GM12891 (cell line): ENCODE results near the gene CARD14.

Source experiments
- POLR2A ChIP-seq: IDR thresholded peaks from 2 replicates; pipeline ENCODE4 v1.6.1; 2011; ENCODE audit warnings: low read depth, low read length, control low read depth
- POLR2AphosphoS5 ChIP-seq: IDR thresholded peaks from 2 replicates; pipeline ENCODE4 v1.6.1; 2011; ENCODE audit warnings: low read depth, low read length, control low read depth
- SPI1 ChIP-seq: IDR thresholded peaks from 2 replicates; pipeline ENCODE4 v1.6.1; 2011; ENCODE audit warnings: low read depth, low read length, control low read depth

DNA sequence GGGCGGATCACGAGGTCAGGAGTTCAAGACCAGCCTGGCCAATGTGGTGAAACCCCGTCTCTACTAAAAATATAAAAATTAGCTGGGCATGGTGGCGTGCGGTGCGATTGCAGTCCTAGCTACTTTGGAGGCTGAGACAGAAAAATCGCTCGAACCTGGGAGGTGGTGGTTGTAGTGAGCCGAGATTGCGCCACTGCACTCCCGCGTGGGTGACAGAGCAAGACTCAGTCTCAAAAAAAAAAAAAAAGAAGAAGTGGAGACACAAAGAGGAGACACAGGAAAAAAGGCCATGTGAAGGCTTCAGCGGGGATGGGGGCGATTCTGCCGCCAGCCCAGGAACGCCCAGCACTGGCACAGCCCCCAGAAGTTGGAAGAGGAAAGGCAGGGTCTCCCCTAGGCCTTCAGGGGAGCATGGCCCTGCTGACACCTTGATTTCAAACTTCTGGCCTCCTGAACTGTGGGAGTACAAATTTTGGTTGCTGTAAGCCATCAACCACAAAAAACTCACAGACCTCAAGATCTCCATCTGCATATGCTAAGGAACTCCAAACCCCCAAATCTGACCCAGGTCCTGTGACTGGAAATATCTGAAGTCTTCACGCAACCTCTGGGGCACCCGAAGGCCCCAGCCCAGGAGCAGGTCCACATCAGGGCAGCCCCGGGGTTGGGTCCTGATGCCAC, 43.3 kb downstream of the CARD14 start:
- no peak for TF ChIP-seq SPI1
- TF ChIP-seq POLR2A = no peak
- no peak for TF ChIP-seq POLR2AphosphoS5
